Glutamatergic neuron (in vitro differentiated cells): Measurements from ENCODE around the gene CPS1. TPM values are rescaled to one million over a fixed set of nuclear protein-coding genes. Genes with fewer than 3 reads are reported as not detected.

ENCODE experiments used
- DNase-seq: peaks from one replicate; pipeline ENCODE4 v3.0.0; 2022
- H3K27ac Mint-ChIP-seq: one replicate; pipeline ENCODE4 v1.8.0; 2020; ENCODE audit warnings: mild to moderate bottlenecking, mixed read lengths, inconsistent platforms; ENCODE audit not compliant: unreplicated experiment
- H3K27me3 Mint-ChIP-seq: one replicate; pipeline ENCODE4 v1.8.0; 2020; ENCODE audit warnings: mild to moderate bottlenecking, moderate library complexity, mixed read lengths, inconsistent platforms; ENCODE audit not compliant: unreplicated experiment
- H3K36me3 Mint-ChIP-seq: one replicate; pipeline ENCODE4 v1.8.0; 2020; ENCODE audit warnings: mild to moderate bottlenecking, mixed read lengths, inconsistent platforms; ENCODE audit not compliant: unreplicated experiment
- H3K4me1 Mint-ChIP-seq: one replicate; pipeline ENCODE4 v1.8.0; 2020; ENCODE audit warnings: mild to moderate bottlenecking, low read depth, mixed read lengths, inconsistent platforms; ENCODE audit not compliant: unreplicated experiment
- H3K4me3 Mint-ChIP-seq: one replicate; pipeline ENCODE4 v1.8.0; 2020; ENCODE audit warnings: mild to moderate bottlenecking, mixed read lengths, inconsistent platforms; ENCODE audit not compliant: unreplicated experiment
- H3K9me3 Mint-ChIP-seq: one replicate; pipeline ENCODE4 v1.8.0; 2020; ENCODE audit warnings: mild to moderate bottlenecking, moderate library complexity, mixed read lengths, inconsistent platforms; ENCODE audit not compliant: unreplicated experiment
- long read RNA-seq: library from polyadenylated mRNA; unstranded; transcript quantifications from one replicate; pipeline ENCODE4 v2.0.0, GENCODE V29; 2020; ENCODE audit not compliant: unreplicated experiment
- total RNA-seq: library from RNA; stranded (reverse); fragmentation: NEBNext Ultra II Directional; extraction: Animal tissue kit (Norgen Biotek cat#: 25700); gene quantifications from one replicate; pipeline ENCODE4 v1.2.1, GENCODE V29; 2021; ENCODE audit not compliant: unreplicated experiment
- TF ChIP-seq, protein P1 (sequence below): fragments of 200-600 bp; sonication (generic); IDR thresholded peaks from one replicate; pipeline ENCODE4 v1.5.0; 2021; ENCODE audit not compliant: partially characterized antibody, unreplicated experiment

Gene CPS1
- 31.1 TPM for total RNA-seq
- long read RNA-seq, partial matches to known transcripts, result 0 of 1 reads
- long read RNA-seq, other reads (novel, unspliced or antisense), result 1 of 1 reads

- TF ChIP-seq, protein P1, sequence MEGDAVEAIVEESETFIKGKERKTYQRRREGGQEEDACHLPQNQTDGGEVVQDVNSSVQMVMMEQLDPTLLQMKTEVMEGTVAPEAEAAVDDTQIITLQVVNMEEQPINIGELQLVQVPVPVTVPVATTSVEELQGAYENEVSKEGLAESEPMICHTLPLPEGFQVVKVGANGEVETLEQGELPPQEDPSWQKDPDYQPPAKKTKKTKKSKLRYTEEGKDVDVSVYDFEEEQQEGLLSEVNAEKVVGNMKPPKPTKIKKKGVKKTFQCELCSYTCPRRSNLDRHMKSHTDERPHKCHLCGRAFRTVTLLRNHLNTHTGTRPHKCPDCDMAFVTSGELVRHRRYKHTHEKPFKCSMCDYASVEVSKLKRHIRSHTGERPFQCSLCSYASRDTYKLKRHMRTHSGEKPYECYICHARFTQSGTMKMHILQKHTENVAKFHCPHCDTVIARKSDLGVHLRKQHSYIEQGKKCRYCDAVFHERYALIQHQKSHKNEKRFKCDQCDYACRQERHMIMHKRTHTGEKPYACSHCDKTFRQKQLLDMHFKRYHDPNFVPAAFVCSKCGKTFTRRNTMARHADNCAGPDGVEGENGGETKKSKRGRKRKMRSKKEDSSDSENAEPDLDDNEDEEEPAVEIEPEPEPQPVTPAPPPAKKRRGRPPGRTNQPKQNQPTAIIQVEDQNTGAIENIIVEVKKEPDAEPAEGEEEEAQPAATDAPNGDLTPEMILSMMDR, result no peak
- Mint-ChIP-seq H3K9me3 (no peaks in the 10 kb centered on the region), H3K27ac (no peak within 1 kb of the TSS), H3K27me3 (no peaks in the 10 kb centered on the region), H3K4me1 (no peaks in the 10 kb centered on the region), H3K36me3 (no peaks in the 10 kb centered on the region), H3K4me3 (no peak within 1 kb of the TSS)
- no peak for DNase-seq
These were observed at the start of gene CPS1 for GRCh38 chr2:210556329-210556980. Gene CPS1 (plus strand): TSS chr2:210556599. CDS start chr2:210556734, 135 bp downstream.

GRCh38 chr2:210515911-210516310, 40.5 kb upstream of the CPS1 start:
- H3K36me3 Mint-ChIP-seq, result no peaks in the 10 kb centered on the region
- no peak overlapping the region for H3K4me3 Mint-ChIP-seq
- no peaks in the 10 kb centered on the region for H3K27me3 Mint-ChIP-seq
- DNase-seq, result no peak
- H3K27ac Mint-ChIP-seq, result no peak overlapping the region
- TF ChIP-seq, protein P1, result no peak
- no peaks in the 10 kb centered on the region for H3K4me1 Mint-ChIP-seq
- peaks cover 2% of the 10 kb centered on the region for H3K9me3 Mint-ChIP-seq

GRCh38 chr2:210517264-210517663, 39.1 kb upstream of the CPS1 start:
- TF ChIP-seq, protein P1, result no peak
- H3K4me3 Mint-ChIP-seq, result no peak overlapping the region
- no peaks in the 10 kb centered on the region for H3K4me1 Mint-ChIP-seq
- H3K36me3 Mint-ChIP-seq, result no peaks in the 10 kb centered on the region
- peaks cover 2% of the 10 kb centered on the region for H3K9me3 Mint-ChIP-seq
- DNase-seq, result no peak
- H3K27ac Mint-ChIP-seq, result no peak overlapping the region
- no peaks in the 10 kb centered on the region for H3K27me3 Mint-ChIP-seq

DNA sequence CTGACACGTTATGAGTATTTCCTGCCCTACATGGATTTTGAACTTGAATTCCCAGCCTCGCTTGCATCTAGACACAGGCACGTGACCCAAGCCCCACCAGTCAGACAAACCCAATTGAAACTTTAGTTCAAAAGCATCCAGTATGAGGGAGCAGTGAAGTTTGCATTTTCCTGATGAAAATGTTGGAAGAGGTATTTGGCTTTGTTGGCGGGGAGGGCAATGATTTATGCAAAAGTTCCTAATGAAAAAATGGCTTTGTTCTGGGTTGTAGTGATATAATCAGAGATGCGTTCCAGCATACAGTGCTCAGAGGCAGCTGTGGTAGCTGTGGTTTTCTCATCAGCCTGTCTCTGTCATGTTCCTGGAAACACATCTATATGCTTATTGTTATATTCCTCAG, 36.8 kb upstream of the CPS1 start:
- Mint-ChIP-seq H3K4me1 (peaks cover 3% of the 10 kb centered on the region), H3K4me3 (no peak overlapping the region), H3K9me3 (no peaks in the 10 kb centered on the region), H3K27me3 (no peaks in the 10 kb centered on the region), H3K36me3 (no peaks in the 10 kb centered on the region), H3K27ac (no peak overlapping the region)
- TF ChIP-seq, protein P1, result no peak
- DNase-seq, result no peak

DNA sequence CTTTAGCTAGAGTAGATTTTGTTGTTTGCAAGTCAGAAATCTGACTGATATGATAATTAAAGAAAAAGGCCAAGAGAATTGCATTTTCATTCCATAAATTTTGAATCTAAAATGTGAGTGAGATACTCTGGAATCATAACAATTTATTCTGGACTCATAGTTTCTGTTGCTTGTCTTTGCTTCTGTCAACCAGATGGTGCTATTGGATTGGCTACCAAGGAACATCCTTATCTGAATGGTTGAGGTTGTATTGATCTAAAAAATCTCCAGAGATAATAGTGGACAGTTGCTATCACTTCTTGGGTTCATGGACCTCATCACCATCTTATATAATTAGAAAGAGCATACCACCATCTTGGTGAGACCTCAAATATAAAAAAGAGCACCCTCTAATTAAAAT, 34.0 kb upstream of the CPS1 start:
- TF ChIP-seq, protein P1, result no peak
- no peak for DNase-seq
- Mint-ChIP-seq H3K36me3 (no peaks in the 10 kb centered on the region), H3K27ac (no peak overlapping the region), H3K9me3 (peaks cover 2% of the 10 kb centered on the region), H3K4me1 (peaks cover 3% of the 10 kb centered on the region), H3K4me3 (no peak overlapping the region), H3K27me3 (no peaks in the 10 kb centered on the region)
